Loucy (cell line): ENCODE measurements around the gene SASH1.

ENCODE experiments used
- EZH2phosphoT487 ChIP-seq: fragments of 200-600 bp; IDR thresholded peaks from 2 replicates; pipeline ENCODE4 v1.6.1; 2018; ENCODE audit warnings: antibody characterized with exemption, mild to moderate bottlenecking, moderate library complexity, borderline replicate concordance
- TF ChIP-seq, protein P1 (sequence below): fragments of 200-600 bp; sonication (generic); conservative IDR thresholded peaks from 2 replicates; pipeline ENCODE4 v1.5.1; 2014; ENCODE audit warnings: mild to moderate bottlenecking, antibody characterized with exemption, low read length

DNA sequence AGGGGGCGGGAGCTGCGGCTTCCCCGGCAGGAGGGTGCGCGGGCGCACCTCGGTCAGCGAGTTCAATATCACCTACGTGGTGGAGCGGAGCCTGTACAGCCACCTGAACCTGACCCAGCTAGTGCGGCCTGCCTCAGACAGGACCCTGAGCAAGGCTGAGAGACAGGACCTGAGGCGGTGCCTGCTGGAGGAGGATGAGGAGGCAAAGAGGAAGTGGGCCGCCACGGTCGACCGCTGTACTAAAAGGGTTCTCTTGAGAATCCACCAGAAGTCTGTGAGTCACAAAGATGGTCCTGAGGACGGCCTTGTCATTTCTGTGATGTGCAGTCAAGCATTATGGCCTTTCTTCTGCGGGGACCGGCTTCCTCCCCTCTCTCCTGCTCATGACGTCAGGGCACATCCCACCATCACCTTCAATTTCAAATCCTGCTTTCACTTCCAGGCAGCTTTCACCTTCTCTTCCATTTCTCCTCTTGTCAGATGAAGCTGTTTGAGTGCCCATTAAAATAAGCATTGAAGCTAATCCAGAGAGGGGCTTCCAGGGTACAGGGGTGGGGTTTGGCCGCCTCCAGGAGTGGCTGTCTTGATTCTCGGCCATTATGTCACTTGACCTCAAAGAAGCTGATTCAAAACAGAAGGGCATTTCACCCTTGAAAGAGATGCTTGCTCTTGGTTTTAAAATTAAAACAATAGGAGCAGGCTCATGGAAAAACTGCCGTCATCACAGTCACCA is 177.6 kb downstream of the SASH1 start:
- TF ChIP-seq, protein P1, sequence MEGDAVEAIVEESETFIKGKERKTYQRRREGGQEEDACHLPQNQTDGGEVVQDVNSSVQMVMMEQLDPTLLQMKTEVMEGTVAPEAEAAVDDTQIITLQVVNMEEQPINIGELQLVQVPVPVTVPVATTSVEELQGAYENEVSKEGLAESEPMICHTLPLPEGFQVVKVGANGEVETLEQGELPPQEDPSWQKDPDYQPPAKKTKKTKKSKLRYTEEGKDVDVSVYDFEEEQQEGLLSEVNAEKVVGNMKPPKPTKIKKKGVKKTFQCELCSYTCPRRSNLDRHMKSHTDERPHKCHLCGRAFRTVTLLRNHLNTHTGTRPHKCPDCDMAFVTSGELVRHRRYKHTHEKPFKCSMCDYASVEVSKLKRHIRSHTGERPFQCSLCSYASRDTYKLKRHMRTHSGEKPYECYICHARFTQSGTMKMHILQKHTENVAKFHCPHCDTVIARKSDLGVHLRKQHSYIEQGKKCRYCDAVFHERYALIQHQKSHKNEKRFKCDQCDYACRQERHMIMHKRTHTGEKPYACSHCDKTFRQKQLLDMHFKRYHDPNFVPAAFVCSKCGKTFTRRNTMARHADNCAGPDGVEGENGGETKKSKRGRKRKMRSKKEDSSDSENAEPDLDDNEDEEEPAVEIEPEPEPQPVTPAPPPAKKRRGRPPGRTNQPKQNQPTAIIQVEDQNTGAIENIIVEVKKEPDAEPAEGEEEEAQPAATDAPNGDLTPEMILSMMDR = no peak
- TF ChIP-seq EZH2phosphoT487 = no peak
